GM23338 (cell line): ENCODE data around the gene ACTR2.

Experiments
- CREB1 ChIP-seq: fragments of 250-450 bp; sonication (Bioruptor Pico); IDR thresholded peaks from 2 replicates; pipeline ENCODE4 v1.5.0; 2020; ENCODE audit warnings: low read depth, mild to moderate bottlenecking, moderate library complexity
- EZH2 ChIP-seq: fragments of 200-600 bp; sonication (generic); IDR thresholded peaks from one replicate; pipeline ENCODE4 v1.8.0; 2017; ENCODE audit warnings: antibody characterized with exemption, mild to moderate bottlenecking, low read depth; ENCODE audit not compliant: unreplicated experiment
- EZH2phosphoT487 ChIP-seq: fragments of 200-600 bp; sonication (generic); IDR thresholded peaks from one replicate; pipeline ENCODE4 v1.8.1; 2018; ENCODE audit warnings: antibody characterized with exemption; ENCODE audit not compliant: unreplicated experiment
- JUNB ChIP-seq: IDR thresholded peaks from one replicate; pipeline ENCODE4 v1.6.1; 2016; ENCODE audit warnings: antibody characterized with exemption; ENCODE audit not compliant: unreplicated experiment
- NANOG ChIP-seq: IDR thresholded peaks from 2 replicates; pipeline ENCODE4 v1.6.1; 2016; ENCODE audit warnings: antibody characterized with exemption, borderline replicate concordance
- POLR2AphosphoS5 ChIP-seq: IDR thresholded peaks from 2 replicates; pipeline ENCODE4 v1.6.1; 2016; ENCODE audit warnings: antibody characterized with exemption, low read depth
- STAT1 ChIP-seq: IDR thresholded peaks from one replicate; pipeline ENCODE4 v1.6.1; 2016; ENCODE audit warnings: antibody characterized with exemption; ENCODE audit not compliant: unreplicated experiment
- TF ChIP-seq, protein P1 (sequence below), 2 experiments: fragments of 200-600 bp in 1 of 2; sonication (generic) in 1 of 2; conservative IDR thresholded peaks; 2 replicates each; pipeline versions ENCODE4 v1.5.1 to v1.6.1; 2016 to 2017; ENCODE audit warnings: antibody characterized with exemption in 2 of 2, low read depth in 2 of 2, mild to moderate bottlenecking in 2 of 2, moderate library complexity in 1 of 2
- TF ChIP-seq, protein P2 (sequence below): IDR thresholded peaks from one replicate; pipeline ENCODE4 v1.6.1; 2018; ENCODE audit warnings: antibody characterized with exemption; ENCODE audit not compliant: unreplicated experiment
- TF ChIP-seq, protein P3 (sequence below): IDR thresholded peaks from 2 replicates; pipeline ENCODE4 v1.6.1; 2016; ENCODE audit warnings: antibody characterized with exemption

DNA sequence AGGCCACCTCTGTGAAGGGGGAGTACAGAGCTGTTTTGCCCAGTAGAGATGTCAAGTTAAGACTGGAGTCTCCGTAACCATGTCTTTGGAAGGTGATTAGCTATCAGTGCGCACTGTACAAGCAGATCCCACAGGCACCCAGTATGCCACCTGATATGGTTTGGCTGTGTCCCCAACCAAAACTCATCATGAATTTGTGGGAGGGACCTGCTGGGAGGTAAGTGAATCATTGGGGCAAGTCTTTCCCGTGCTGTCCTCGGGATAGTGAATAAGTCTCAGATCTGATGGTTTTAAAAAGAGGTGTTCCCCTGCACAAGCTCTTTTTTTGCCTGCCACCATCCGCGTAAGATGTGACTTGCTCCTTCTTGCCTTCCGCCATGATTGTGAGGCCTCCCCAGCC lies 90.2 kb downstream of the ACTR2 start:
- TF ChIP-seq, protein P1, sequence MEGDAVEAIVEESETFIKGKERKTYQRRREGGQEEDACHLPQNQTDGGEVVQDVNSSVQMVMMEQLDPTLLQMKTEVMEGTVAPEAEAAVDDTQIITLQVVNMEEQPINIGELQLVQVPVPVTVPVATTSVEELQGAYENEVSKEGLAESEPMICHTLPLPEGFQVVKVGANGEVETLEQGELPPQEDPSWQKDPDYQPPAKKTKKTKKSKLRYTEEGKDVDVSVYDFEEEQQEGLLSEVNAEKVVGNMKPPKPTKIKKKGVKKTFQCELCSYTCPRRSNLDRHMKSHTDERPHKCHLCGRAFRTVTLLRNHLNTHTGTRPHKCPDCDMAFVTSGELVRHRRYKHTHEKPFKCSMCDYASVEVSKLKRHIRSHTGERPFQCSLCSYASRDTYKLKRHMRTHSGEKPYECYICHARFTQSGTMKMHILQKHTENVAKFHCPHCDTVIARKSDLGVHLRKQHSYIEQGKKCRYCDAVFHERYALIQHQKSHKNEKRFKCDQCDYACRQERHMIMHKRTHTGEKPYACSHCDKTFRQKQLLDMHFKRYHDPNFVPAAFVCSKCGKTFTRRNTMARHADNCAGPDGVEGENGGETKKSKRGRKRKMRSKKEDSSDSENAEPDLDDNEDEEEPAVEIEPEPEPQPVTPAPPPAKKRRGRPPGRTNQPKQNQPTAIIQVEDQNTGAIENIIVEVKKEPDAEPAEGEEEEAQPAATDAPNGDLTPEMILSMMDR (conservative IDR thresholded peaks at IDR 0.05; ENCODE audit: low read depth in 2 of 2) = no peak
- TF ChIP-seq POLR2AphosphoS5 (no peak), EZH2 (no peak), JUNB (no peak), NANOG (no peak), EZH2phosphoT487 (no peak), CREB1 (CRISPR knock-in tag) (no peak), STAT1 (no peak)
- TF ChIP-seq, protein P2, sequence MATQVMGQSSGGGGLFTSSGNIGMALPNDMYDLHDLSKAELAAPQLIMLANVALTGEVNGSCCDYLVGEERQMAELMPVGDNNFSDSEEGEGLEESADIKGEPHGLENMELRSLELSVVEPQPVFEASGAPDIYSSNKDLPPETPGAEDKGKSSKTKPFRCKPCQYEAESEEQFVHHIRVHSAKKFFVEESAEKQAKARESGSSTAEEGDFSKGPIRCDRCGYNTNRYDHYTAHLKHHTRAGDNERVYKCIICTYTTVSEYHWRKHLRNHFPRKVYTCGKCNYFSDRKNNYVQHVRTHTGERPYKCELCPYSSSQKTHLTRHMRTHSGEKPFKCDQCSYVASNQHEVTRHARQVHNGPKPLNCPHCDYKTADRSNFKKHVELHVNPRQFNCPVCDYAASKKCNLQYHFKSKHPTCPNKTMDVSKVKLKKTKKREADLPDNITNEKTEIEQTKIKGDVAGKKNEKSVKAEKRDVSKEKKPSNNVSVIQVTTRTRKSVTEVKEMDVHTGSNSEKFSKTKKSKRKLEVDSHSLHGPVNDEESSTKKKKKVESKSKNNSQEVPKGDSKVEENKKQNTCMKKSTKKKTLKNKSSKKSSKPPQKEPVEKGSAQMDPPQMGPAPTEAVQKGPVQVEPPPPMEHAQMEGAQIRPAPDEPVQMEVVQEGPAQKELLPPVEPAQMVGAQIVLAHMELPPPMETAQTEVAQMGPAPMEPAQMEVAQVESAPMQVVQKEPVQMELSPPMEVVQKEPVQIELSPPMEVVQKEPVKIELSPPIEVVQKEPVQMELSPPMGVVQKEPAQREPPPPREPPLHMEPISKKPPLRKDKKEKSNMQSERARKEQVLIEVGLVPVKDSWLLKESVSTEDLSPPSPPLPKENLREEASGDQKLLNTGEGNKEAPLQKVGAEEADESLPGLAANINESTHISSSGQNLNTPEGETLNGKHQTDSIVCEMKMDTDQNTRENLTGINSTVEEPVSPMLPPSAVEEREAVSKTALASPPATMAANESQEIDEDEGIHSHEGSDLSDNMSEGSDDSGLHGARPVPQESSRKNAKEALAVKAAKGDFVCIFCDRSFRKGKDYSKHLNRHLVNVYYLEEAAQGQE = no peak
- TF ChIP-seq, protein P3, sequence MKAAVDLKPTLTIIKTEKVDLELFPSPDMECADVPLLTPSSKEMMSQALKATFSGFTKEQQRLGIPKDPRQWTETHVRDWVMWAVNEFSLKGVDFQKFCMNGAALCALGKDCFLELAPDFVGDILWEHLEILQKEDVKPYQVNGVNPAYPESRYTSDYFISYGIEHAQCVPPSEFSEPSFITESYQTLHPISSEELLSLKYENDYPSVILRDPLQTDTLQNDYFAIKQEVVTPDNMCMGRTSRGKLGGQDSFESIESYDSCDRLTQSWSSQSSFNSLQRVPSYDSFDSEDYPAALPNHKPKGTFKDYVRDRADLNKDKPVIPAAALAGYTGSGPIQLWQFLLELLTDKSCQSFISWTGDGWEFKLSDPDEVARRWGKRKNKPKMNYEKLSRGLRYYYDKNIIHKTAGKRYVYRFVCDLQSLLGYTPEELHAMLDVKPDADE = no peak
